K562 (cell line): ENCODE data around the gene TMEM150A. TPM values are rescaled to one million over a fixed set of nuclear protein-coding genes. Genes with fewer than 3 reads are reported as not detected.

Experiments used
- ATAC-seq: fragments of 200-7000 bp; cut with Tn5 transposase; 3 replicates; pipeline ENCODE4 v1.9.1; 2020; ENCODE audit warnings: moderate library complexity
- BruUV-seq: library from RNA; stranded (reverse); fragments of 400-500 nt; replicated peaks from 2 replicates; lab custom pipeline; 2021; lab: Mats Ljungman, UMichigan
- CTCF ChIA-PET: fragments of 300-600 bp; formaldehyde crosslinking; extraction: SDS; loops from one replicate; lab custom pipeline; 2021; ENCODE audit warnings: low intra/inter-chr PET ratio; lab: Yijun Ruan, JAX
- POLR2A ChIA-PET: fragments of 300-600, 350-650 bp; sonication (Branson Sonifier 250); formaldehyde crosslinking; extraction: SDS; loops from one replicate; lab custom pipeline; 2021; ENCODE audit warnings: antibody characterized with exemption, inconsistent platforms; lab: Yijun Ruan, JAX
- DNase-seq, 4 experiments: peaks; one replicate each; pipeline versions ENCODE4 v3.0.0 to v3.0.0-alpha.2; 2011 to 2018; ENCODE audit warnings: low spot score in 3 of 4, mixed read lengths in 3 of 4; ENCODE audit errors: extremely low read depth in 1 of 4
- FAIRE-seq: peaks from 2 replicates; lab custom pipeline; 2011; peaks lifted over from hg19 to GRCh38; lab: Jason Lieb, UNC
- H2AFZ ChIP-seq: 2 replicates; pipeline ENCODE4 v1.6.0; 2011; ENCODE audit warnings: low read depth, low read length, control low read depth, inconsistent platforms
- H3K27ac ChIP-seq: fragments of 200-600 bp; 3 replicates; pipeline ENCODE4 v1.8.0; 2011; ENCODE audit warnings: low read depth, mild to moderate bottlenecking, control low read depth, inconsistent platforms, low read length, moderate library complexity, mixed read lengths; ENCODE audit errors: extremely low read depth
- H3K27me3 ChIP-seq, 2 experiments: fragments of 300-600 bp in 1 of 2; 2 replicates in 1 of 2; 3 replicates in 1 of 2; pipeline versions ENCODE4 v1.6.0 to v1.8.0; 2011; ENCODE audit warnings: inconsistent platforms in 2 of 2, low read length in 2 of 2, mild to moderate bottlenecking in 1 of 2, mixed read lengths in 1 of 2, moderate library complexity in 1 of 2; ENCODE audit not compliant: control insufficient read depth in 2 of 2, insufficient read depth in 2 of 2
- H3K36me3 ChIP-seq: fragments of 300-600 bp; 3 replicates; pipeline ENCODE4 v1.8.0; 2011; ENCODE audit warnings: mild to moderate bottlenecking, low read length, inconsistent platforms; ENCODE audit not compliant: control insufficient read depth, insufficient read depth
- H3K4me1 ChIP-seq, 2 experiments: fragments of 200-600 bp in 1 of 2; replicated peaks in 1 of 2; 2 replicates in 1 of 2; 3 replicates in 1 of 2; pipeline versions ENCODE4 v1.5.1 to v1.8.0; 2011; ENCODE audit warnings: inconsistent platforms in 2 of 2, low read length in 2 of 2, mild to moderate bottlenecking in 1 of 2, mixed read lengths in 1 of 2, moderate library complexity in 1 of 2; ENCODE audit not compliant: control insufficient read depth in 2 of 2, insufficient read depth in 2 of 2
- H3K4me2 ChIP-seq: 2 replicates; pipeline ENCODE4 v1.6.1; 2011; ENCODE audit warnings: low read length, control low read depth, inconsistent platforms, mixed read lengths; ENCODE audit not compliant: insufficient read depth
- H3K4me3 ChIP-seq: fragments of 200-600 bp; sonication (generic), shearing (Covaris generic); 2 replicates; pipeline ENCODE4 v1.5.1; 2016; ENCODE audit warnings: control low read depth, inconsistent platforms
- H3K79me2 ChIP-seq: fragments of 200-600 bp; 3 replicates; pipeline ENCODE4 v1.8.0; 2011; ENCODE audit warnings: low read length, inconsistent platforms; ENCODE audit not compliant: control insufficient read depth, insufficient read depth
- H3K9ac ChIP-seq, 2 experiments: 2 replicates each; pipeline versions ENCODE4 v1.6.0 to v1.6.1; 2011; ENCODE audit warnings: low read depth in 2 of 2, low read length in 2 of 2, control low read depth in 1 of 2, inconsistent platforms in 1 of 2, mild to moderate bottlenecking in 1 of 2, mixed read lengths in 1 of 2; ENCODE audit not compliant: insufficient read depth in 1 of 2
- H3K9me1 ChIP-seq: one replicate; pipeline ENCODE4 v1.6.0; 2011; ENCODE audit warnings: inconsistent platforms, mild to moderate bottlenecking, low read length, moderate library complexity; ENCODE audit not compliant: control insufficient read depth, insufficient read depth
- H3K9me3 ChIP-seq: replicated peaks from 2 replicates; pipeline ENCODE4 v1.5.1; 2011; ENCODE audit warnings: low read depth, low read length, inconsistent platforms; ENCODE audit not compliant: control insufficient read depth, insufficient read depth
- H4K20me1 ChIP-seq: replicated peaks from 2 replicates; pipeline ENCODE4 v1.6.1; 2011; ENCODE audit warnings: low read length, inconsistent platforms, mixed read lengths; ENCODE audit not compliant: control insufficient read depth, insufficient read depth
- CREB1 ChIP-seq, 2 experiments: sonication (generic) in 1 of 2; formaldehyde crosslinking in 1 of 2; IDR thresholded peaks; 2 replicates each; pipeline versions ENCODE4 v1.6.1 to v1.8.0; 2012 to 2022; ENCODE audit warnings: inconsistent platforms in 1 of 2, mild to moderate bottlenecking in 1 of 2, missing genetic modification reagents in 1 of 2, moderate library complexity in 1 of 2
- SLC30A9 ChIP-seq: fragments of 250-450 bp; sonication (Bioruptor Pico); IDR thresholded peaks from 2 replicates; pipeline ENCODE4 v1.8.0; 2022; ENCODE audit warnings: mild to moderate bottlenecking, moderate library complexity
- SMAD4 ChIP-seq: fragments of 250-450 bp; sonication (Bioruptor Pico); conservative IDR thresholded peaks from 2 replicates; pipeline ENCODE4 v1.8.0; 2021; ENCODE audit warnings: inconsistent platforms, mild to moderate bottlenecking, moderate library complexity
- SP1 ChIP-seq: sonication (generic); formaldehyde crosslinking; IDR thresholded peaks from 2 replicates; pipeline ENCODE4 v1.8.1; 2022; ENCODE audit warnings: mild to moderate bottlenecking, missing genetic modification reagents
- ZNF347 ChIP-seq: fragments of 450-650 bp; formaldehyde crosslinking; IDR thresholded peaks from 2 replicates; pipeline ENCODE4 v1.4.0; 2020; ENCODE audit warnings: low read depth, mild to moderate bottlenecking, moderate library complexity
- ZNF57 ChIP-seq: fragments of 450-650 bp; formaldehyde crosslinking; IDR thresholded peaks from 2 replicates; pipeline ENCODE4 v1.4.0; 2020; ENCODE audit warnings: mild to moderate bottlenecking, moderate library complexity
- ZNF766 ChIP-seq: fragments of 200-800 bp; sonication (Bioruptor generic); conservative IDR thresholded peaks from 2 replicates; pipeline ENCODE4 v1.6.1; 2016; ENCODE audit warnings: missing genetic modification characterization, missing compliant biosample characterization
- WGBS: fragments of 100-300 bp; shearing (Covaris generic); methylation state at CpG from one replicate; pipeline ENCODE4 v1.1.6; 2016; ENCODE audit warnings: low coverage, mixed read lengths; ENCODE audit not compliant: insufficient coverage; ENCODE audit errors: missing lambda C conversion rate; 5-methylcytosine and 5-hydroxymethylcytosine counted together
- in situ Hi-C: fragments of 300-500 bp; cut with MboI; formaldehyde crosslinking; loops from 4 replicates; pipeline ENCODE4 v1.15.0; 2018; ENCODE audit warnings: inconsistent platforms, mixed read lengths
- intact Hi-C: fragments of 100-400 bp; cut with micrococcal nuclease; formaldehyde crosslinking; loops from 2 replicates; pipeline ENCODE4 v1.14.2; 2022
- polyA plus RNA-seq, 8 experiments: library from polyadenylated mRNA; depleted of rRNA in 4 of 8; stranded (reverse) in 5 of 8; unstranded in 3 of 8; fragments of >200 nt; fragmentation: Nextera tagmentation in 2 of 8; fragmentation: Illumina TruSeq in 1 of 8; extraction: Ambion mirVana in 2 of 8; extraction: Trizol in 1 of 8; gene quantifications; 2 replicates each; pipeline versions ENCODE4 v1.2.1 to v1.2.3, GENCODE V29; 2011 to 2014; ENCODE audit warnings: inconsistent platforms in 1 of 8, missing spikeins in 1 of 8
- total RNA-seq, 7 experiments: library from RNA; depleted of rRNA in 6 of 7; stranded (reverse); fragments of >200 nt in 6 of 7; fragmentation: Illumina TruSeq in 2 of 7; extraction: Trizol in 2 of 7; gene quantifications; 2 replicates each; pipeline versions ENCODE4 v1.2.1 to v1.2.3, GENCODE V29; 2011 to 2021; ENCODE audit warnings: low replicate concordance in 1 of 7
- TF ChIP-seq, protein P1 (sequence below): fragments of 450-650 bp; IDR thresholded peaks from 2 replicates; pipeline ENCODE4 v1.6.1; 2017; ENCODE audit warnings: antibody characterized with exemption, mild to moderate bottlenecking

TMEM150A gene
- total and polyA plus RNA-seq, 9 of the 15 experiments (the other 6 are each of a cell fraction or from before 2014, with no cell fraction given) = 3.9 to 17.1 (median 8.4) TPM

DNA sequence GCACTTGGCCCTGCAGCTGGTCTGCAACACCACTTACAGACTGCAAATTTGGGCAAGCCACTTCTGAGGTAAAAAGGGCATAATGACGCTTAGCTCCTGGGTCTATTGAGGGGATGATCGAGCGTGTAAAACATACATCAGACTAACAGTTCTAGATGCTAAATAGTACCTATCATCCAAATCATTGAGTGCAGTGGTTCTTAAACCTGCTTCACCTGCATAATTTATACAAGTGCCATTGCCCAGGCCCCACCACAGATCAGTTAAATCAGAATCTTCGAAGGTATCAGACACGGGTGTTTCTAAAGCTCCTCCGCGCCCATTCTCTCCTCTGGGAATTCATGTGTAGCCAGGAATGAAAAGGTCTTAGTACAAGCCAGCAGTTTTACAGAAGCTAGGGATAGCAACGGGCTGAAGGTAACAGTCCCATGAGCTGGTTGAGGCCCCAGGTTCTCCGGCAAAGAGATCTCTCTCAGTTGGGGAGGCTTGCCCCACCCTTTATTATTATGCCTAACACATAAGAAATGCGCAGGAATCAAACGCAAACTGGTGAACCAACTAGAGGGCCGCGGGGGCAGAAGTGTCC lies 7.7 kb downstream of the TMEM150A start (continued):
- TF ChIP-seq, protein P1, sequence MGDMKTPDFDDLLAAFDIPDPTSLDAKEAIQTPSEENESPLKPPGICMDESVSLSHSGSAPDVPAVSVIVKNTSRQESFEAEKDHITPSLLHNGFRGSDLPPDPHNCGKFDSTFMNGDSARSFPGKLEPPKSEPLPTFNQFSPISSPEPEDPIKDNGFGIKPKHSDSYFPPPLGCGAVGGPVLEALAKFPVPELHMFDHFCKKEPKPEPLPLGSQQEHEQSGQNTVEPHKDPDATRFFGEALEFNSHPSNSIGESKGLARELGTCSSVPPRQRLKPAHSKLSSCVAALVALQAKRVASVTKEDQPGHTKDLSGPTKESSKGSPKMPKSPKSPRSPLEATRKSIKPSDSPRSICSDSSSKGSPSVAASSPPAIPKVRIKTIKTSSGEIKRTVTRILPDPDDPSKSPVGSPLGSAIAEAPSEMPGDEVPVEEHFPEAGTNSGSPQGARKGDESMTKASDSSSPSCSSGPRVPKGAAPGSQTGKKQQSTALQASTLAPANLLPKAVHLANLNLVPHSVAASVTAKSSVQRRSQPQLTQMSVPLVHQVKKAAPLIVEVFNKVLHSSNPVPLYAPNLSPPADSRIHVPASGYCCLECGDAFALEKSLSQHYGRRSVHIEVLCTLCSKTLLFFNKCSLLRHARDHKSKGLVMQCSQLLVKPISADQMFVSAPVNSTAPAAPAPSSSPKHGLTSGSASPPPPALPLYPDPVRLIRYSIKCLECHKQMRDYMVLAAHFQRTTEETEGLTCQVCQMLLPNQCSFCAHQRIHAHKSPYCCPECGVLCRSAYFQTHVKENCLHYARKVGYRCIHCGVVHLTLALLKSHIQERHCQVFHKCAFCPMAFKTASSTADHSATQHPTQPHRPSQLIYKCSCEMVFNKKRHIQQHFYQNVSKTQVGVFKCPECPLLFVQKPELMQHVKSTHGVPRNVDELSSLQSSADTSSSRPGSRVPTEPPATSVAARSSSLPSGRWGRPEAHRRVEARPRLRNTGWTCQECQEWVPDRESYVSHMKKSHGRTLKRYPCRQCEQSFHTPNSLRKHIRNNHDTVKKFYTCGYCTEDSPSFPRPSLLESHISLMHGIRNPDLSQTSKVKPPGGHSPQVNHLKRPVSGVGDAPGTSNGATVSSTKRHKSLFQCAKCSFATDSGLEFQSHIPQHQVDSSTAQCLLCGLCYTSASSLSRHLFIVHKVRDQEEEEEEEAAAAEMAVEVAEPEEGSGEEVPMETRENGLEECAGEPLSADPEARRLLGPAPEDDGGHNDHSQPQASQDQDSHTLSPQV = 0 out of 2 replicates have a peak, but pooled peaks have one; percentile 10
- no peak for TF ChIP-seq SLC30A9 (CRISPR knock-in tag)
- TF ChIP-seq ZNF57 = no peak
- no peak for TF ChIP-seq ZNF347
- no peak for TF ChIP-seq ZNF766 (CRISPR knock-in tag)

DNA sequence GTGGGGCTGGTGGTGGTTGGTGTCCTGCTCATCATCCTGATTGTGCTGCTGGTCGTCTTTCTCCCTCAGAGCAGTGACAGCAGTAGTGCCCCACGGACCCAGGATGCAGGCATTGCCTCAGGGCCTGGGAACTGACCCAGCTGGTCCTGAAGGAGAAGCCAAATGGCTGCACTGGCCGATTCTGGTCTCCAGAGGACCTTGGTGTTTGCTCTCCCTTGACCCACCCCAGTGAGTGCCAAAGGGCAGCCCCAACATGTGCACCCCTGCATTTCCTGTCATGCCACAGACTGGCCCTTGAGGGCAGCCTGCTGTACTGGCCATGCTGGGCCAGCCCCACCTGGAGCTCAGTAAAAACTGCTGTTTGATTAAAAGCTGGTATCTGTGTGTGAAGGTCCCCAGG lies 9.5 kb downstream of the TMEM150A start:
- Histone ChIP-seq H3K27ac (no peak overlapping the region), H3K9ac (peak overlapping the region in 1 of 2 experiments; percentile 39; a peak in 2 of 4 replicates), H3K9me1 (peaks cover 4% of the 10 kb centered on the region), H2AFZ (no peak overlapping the region), H3K4me3 (no peak overlapping the region), H3K9me3 (no peaks in the 10 kb centered on the region), H4K20me1 (no peaks in the 10 kb centered on the region), H3K4me2 (no peak overlapping the region), H3K27me3 (no peaks in the 10 kb centered on the region), H3K79me2 (peaks cover 28% of the 10 kb centered on the region), H3K4me1 (peaks cover 18 to 30% of the 10 kb centered on the region in 2 experiments), H3K36me3 (peaks cover 14% of the 10 kb centered on the region; the same call in 2 of the 3 replicates)
- POLR2A ChIA-PET = interaction anchor here (0.6 to 0.8 kb wide), 2 partner anchors 9 to 12 kb away, joined by 3 to 4 read pairs; no protein-coding TSS in a partner anchor
- DNase-seq (no peak), ATAC-seq (no peak), FAIRE-seq (no peak)
- intact Hi-C loops = no loop called here
- in situ Hi-C loops = no loop called here
- CTCF ChIA-PET = no interaction called here
- no TSS peak for BruUV-seq
- 43% methylated on average over 1 of the region's 3 CpGs for WGBS
- TF ChIP-seq CREB1 (IDR thresholded peaks at IDR 0.05) (no peak), CREB1 (CRISPR knock-in tag; IDR thresholded peaks at IDR 0.05) (no peak), SP1 (CRISPR knock-in tag) (no peak), SMAD4 (CRISPR knock-in tag) (no peak)
